IMR-90 (cell line): ENCODE data around the gene KRT39. TPM values are rescaled to one million over a fixed set of nuclear protein-coding genes. Genes with fewer than 3 reads are reported as not detected.

Experiments
- ATAC-seq: fragments of 200-7000 bp; cut with Tn5 transposase; 2 replicates; pipeline ENCODE4 v1.9.1; 2020; ENCODE audit warnings: low read depth, mild to moderate bottlenecking, moderate library complexity
- BruUV-seq: library from RNA; stranded (reverse); fragments of 400-500 nt; replicated peaks from 2 replicates; lab custom pipeline; 2021; lab: Mats Ljungman, UMichigan
- CTCF ChIA-PET: fragments of 300-600 bp; formaldehyde crosslinking; extraction: SDS; loops from one replicate; lab custom pipeline; 2021; ENCODE audit warnings: antibody characterized with exemption; lab: Yijun Ruan, JAX
- POLR2A ChIA-PET: fragments of 300-600 bp; sonication (Branson Sonifier 250); formaldehyde crosslinking; loops from one replicate; lab custom pipeline; 2022; ENCODE audit warnings: antibody characterized with exemption; ENCODE audit not compliant: unreplicated experiment; lab: Charles Lee
- DNase-seq: peaks from one replicate; pipeline ENCODE4 v3.0.0; 2013
- H2AFZ ChIP-seq: replicated peaks from 2 replicates; pipeline ENCODE3; 2013; ENCODE audit warnings: low read length, mild to moderate bottlenecking; ENCODE audit not compliant: poor library complexity
- H2AK5ac ChIP-seq: 2 replicates; pipeline ENCODE4 v1.6.1; 2013; ENCODE audit warnings: low read depth, low read length, inconsistent platforms
- H2AK9ac ChIP-seq: replicated peaks from 2 replicates; pipeline ENCODE3; 2013; ENCODE audit warnings: mild to moderate bottlenecking, low read depth, low read length, moderate library complexity; ENCODE audit not compliant: poor library complexity
- H2BK120ac ChIP-seq: 2 replicates; pipeline ENCODE4 v1.6.1; 2013; ENCODE audit warnings: low read depth, low read length, inconsistent platforms
- H2BK15ac ChIP-seq: 3 replicates; pipeline ENCODE4 v1.6.1; 2013; ENCODE audit warnings: low read depth, low read length, inconsistent platforms
- H2BK20ac ChIP-seq: 2 replicates; pipeline ENCODE4 v1.6.1; 2013; ENCODE audit warnings: low read depth, mild to moderate bottlenecking, inconsistent platforms, low read length, moderate library complexity
- H2BK5ac ChIP-seq: 2 replicates; pipeline ENCODE4 v1.6.1; 2013; ENCODE audit warnings: mild to moderate bottlenecking, low read depth, low read length, inconsistent platforms; ENCODE audit not compliant: poor library complexity, severe bottlenecking
- H3K14ac ChIP-seq: replicated peaks from 2 replicates; pipeline ENCODE4 v1.6.1; 2013; ENCODE audit warnings: low read depth, low read length, inconsistent platforms
- H3K18ac ChIP-seq: 2 replicates; pipeline ENCODE4 v1.6.1; 2013; ENCODE audit warnings: low read depth, low read length, control low read depth
- H3K23ac ChIP-seq: 2 replicates; pipeline ENCODE4 v1.6.1; 2013; ENCODE audit warnings: low read depth, low read length, inconsistent platforms
- H3K27ac ChIP-seq: 2 replicates; pipeline ENCODE4 v1.5.1; 2013; ENCODE audit warnings: mild to moderate bottlenecking, control low read depth, low read length; ENCODE audit not compliant: insufficient read depth
- H3K27me3 ChIP-seq: 2 replicates; pipeline ENCODE4 v1.6.1; 2013; ENCODE audit warnings: low read length; ENCODE audit not compliant: control insufficient read depth, insufficient read depth
- H3K36me3 ChIP-seq: 2 replicates; pipeline ENCODE4 v1.6.1; 2013; ENCODE audit warnings: low read length, mixed read lengths; ENCODE audit not compliant: control insufficient read depth, insufficient read depth
- H3K4ac ChIP-seq: 2 replicates; pipeline ENCODE4 v1.6.1; 2013; ENCODE audit warnings: low read depth, low read length, inconsistent platforms
- H3K4me1 ChIP-seq: 2 replicates; pipeline ENCODE4 v1.6.1; 2013; ENCODE audit warnings: low read length, mixed read lengths; ENCODE audit not compliant: control insufficient read depth, insufficient read depth
- H3K4me2 ChIP-seq: 2 replicates; pipeline ENCODE4 v1.6.1; 2013; ENCODE audit warnings: low read depth, mild to moderate bottlenecking, control low read depth, low read length, moderate library complexity
- H3K4me3 ChIP-seq: 2 replicates; pipeline ENCODE4 v1.5.1; 2013; ENCODE audit warnings: low read depth, mild to moderate bottlenecking, control low read depth, low read length, moderate library complexity; ENCODE audit not compliant: insufficient read depth
- H3K56ac ChIP-seq: 2 replicates; pipeline ENCODE4 v1.6.1; 2013; ENCODE audit warnings: low read length, inconsistent platforms; ENCODE audit not compliant: insufficient read depth; ENCODE audit errors: extremely low read depth
- H3K79me1 ChIP-seq, 2 experiments: 2 replicates each; pipeline ENCODE4 v1.6.1; 2013; ENCODE audit warnings: low read length in 2 of 2, inconsistent platforms in 1 of 2, low read depth in 1 of 2
- H3K9ac ChIP-seq: 2 replicates; pipeline ENCODE4 v1.6.1; 2013; ENCODE audit warnings: low read depth, low read length, control low read depth
- H3K9me1 ChIP-seq: 2 replicates; pipeline ENCODE4 v1.6.1; 2013; ENCODE audit warnings: low read length, inconsistent platforms; ENCODE audit not compliant: insufficient read depth
- H3K9me3 ChIP-seq: 2 replicates; pipeline ENCODE4 v1.6.1; 2013; ENCODE audit warnings: low read length; ENCODE audit not compliant: control insufficient read depth, insufficient read depth
- H4K20me1 ChIP-seq: 2 replicates; pipeline ENCODE4 v1.6.1; 2013; ENCODE audit warnings: low read length, inconsistent platforms; ENCODE audit not compliant: insufficient read depth
- H4K5ac ChIP-seq: 2 replicates; pipeline ENCODE4 v1.6.1; 2013; ENCODE audit warnings: mild to moderate bottlenecking, low read depth, low read length, control low read depth
- H4K8ac ChIP-seq, 2 experiments: 2 replicates each; pipeline ENCODE4 v1.6.1; 2013; ENCODE audit warnings: low read depth in 2 of 2, low read length in 2 of 2, control low read depth in 1 of 2, inconsistent platforms in 1 of 2
- H4K91ac ChIP-seq: 2 replicates; pipeline ENCODE4 v1.6.1; 2013; ENCODE audit warnings: low read depth, low read length, inconsistent platforms; ENCODE audit not compliant: insufficient read depth
- CEBPB ChIP-seq: IDR thresholded peaks from 2 replicates; pipeline ENCODE4 v1.6.1; 2012; ENCODE audit warnings: low read depth, low read length, improper control_type of control experiment
- RCOR1 ChIP-seq: IDR thresholded peaks from 2 replicates; pipeline ENCODE4 v1.6.1; 2012; ENCODE audit warnings: mild to moderate bottlenecking, low read length, improper control_type of control experiment; ENCODE audit not compliant: insufficient replicate concordance
- WGBS, 2 experiments: methylation state at CpG; one replicate each; pipeline versions ENCODE4 v1.1.5 to v1.1.7; 2013; ENCODE audit warnings: missing lambda C conversion rate in 2 of 2; ENCODE audit not compliant: insufficient read length in 1 of 2; ENCODE audit errors: extremely low coverage in 2 of 2; 5-methylcytosine and 5-hydroxymethylcytosine counted together
- dilution Hi-C: fragments of 300-500 bp; cut with HindIII; formaldehyde crosslinking; loops from one replicate; pipeline ENCODE4 v1.14.3; 2018; ENCODE audit warnings: low sequenced_read_pairs; ENCODE audit not compliant: unreplicated experiment
- in situ Hi-C: fragments of 300-500 bp; cut with MboI; formaldehyde crosslinking; loops from 3 replicates; pipeline ENCODE4 v1.14.3; 2019; ENCODE audit warnings: low sequenced_read_pairs, inconsistent platforms, mixed read lengths
- intact Hi-C: fragments of 100-400 bp; cut with micrococcal nuclease; formaldehyde crosslinking; loops from 2 replicates; pipeline ENCODE4 v1.10.0; 2022
- polyA plus RNA-seq, 3 experiments: library from polyadenylated mRNA; depleted of rRNA; stranded (reverse); fragments of >200 nt; gene quantifications; 2 replicates each; pipeline ENCODE4 v1.2.3, GENCODE V29; 2012; ENCODE audit warnings: low replicate concordance in 1 of 3
- total RNA-seq: library from RNA; depleted of rRNA; stranded (reverse); fragments of >200 nt; gene quantifications from 2 replicates; pipeline ENCODE4 v1.2.3, GENCODE V29; 2012

Gene KRT39
- total and polyA plus RNA-seq, 2 of the 4 experiments (the other 2 are of a cell fraction): 0.15 TPM; not detected in 1

GRCh38 chr17:40935624-40936023 lies 31.1 kb downstream of the KRT39 start:
- H3K27me3 ChIP-seq: no peaks in the 10 kb centered on the region
- H2BK120ac ChIP-seq: no peak overlapping the region
- no peak overlapping the region for H3K4me3 ChIP-seq
- ATAC-seq (no peak), DNase-seq (peak; percentile 67)
- H3K18ac ChIP-seq: no peak overlapping the region
- H2AK5ac ChIP-seq: no peak overlapping the region
- intact Hi-C loops: no loop called here
- ChIA-PET POLR2A (no interaction called here), CTCF (no interaction called here)
- H2AK9ac ChIP-seq: no peak overlapping the region
- in situ Hi-C loops: no loop called here
- WGBS, 2 experiments: no CpG with 5 or more reads among the region's 3 CpGs
- no TSS peak for BruUV-seq
- no peaks in the 10 kb centered on the region for H3K36me3 ChIP-seq
- H3K27ac ChIP-seq: no peak overlapping the region
- peaks cover 2% of the 10 kb centered on the region; the same call in 1 of the 2 replicates for H3K4me1 ChIP-seq
- TF ChIP-seq CEBPB: 0 out of 2 replicates have a peak, but pooled peaks have one; percentile 12
- TF ChIP-seq RCOR1: no peak
- H4K91ac ChIP-seq: no peak overlapping the region
- no peak overlapping the region for H4K8ac ChIP-seq
- H2BK20ac ChIP-seq: no peak overlapping the region
- H2BK5ac ChIP-seq: no peak overlapping the region
- H3K79me1 ChIP-seq: no peaks in the 10 kb centered on the region
- dilution Hi-C loops: no loop called here
- H3K9me1 ChIP-seq: no peaks in the 10 kb centered on the region
- H3K23ac ChIP-seq: no peak overlapping the region
- no peak overlapping the region for H3K4me2 ChIP-seq
- H3K14ac ChIP-seq: no peak overlapping the region
- H3K4ac ChIP-seq: no peak overlapping the region
- H3K56ac ChIP-seq: no peak overlapping the region
- no peak overlapping the region for H2BK15ac ChIP-seq
- no peaks in the 10 kb centered on the region for H4K20me1 ChIP-seq
- H4K5ac ChIP-seq: no peak overlapping the region
- H2AFZ ChIP-seq: no peak overlapping the region
- H3K9me3 ChIP-seq: no peaks in the 10 kb centered on the region
- no peak overlapping the region for H3K9ac ChIP-seq
